CD14-positive monocyte (primary cell): Measurements from ENCODE around the gene AP2S1. TPM values are rescaled to one million over a fixed set of nuclear protein-coding genes. Genes with fewer than 3 reads are reported as not detected.

Source experiments
- DNase-seq, 3 donors: peaks; one replicate each; pipeline ENCODE4 v3.0.0-alpha.2; 2011 to 2022
- H2AFZ ChIP-seq: 2 replicates; pipeline ENCODE4 v1.6.0; 2012; ENCODE audit warnings: mild to moderate bottlenecking, low read depth, low read length, inconsistent platforms; ENCODE audit not compliant: insufficient read depth, poor library complexity, severe bottlenecking
- H3K27ac ChIP-seq, 2 donors: 1 replicate in 1 of 2; 2 replicates in 1 of 2; pipeline ENCODE4 v1.5.1; 2012 to 2013; ENCODE audit warnings: low read length in 2 of 2, control low read depth in 1 of 2, inconsistent platforms in 1 of 2, low read depth in 1 of 2, mild to moderate bottlenecking in 1 of 2
- H3K27me3 ChIP-seq, 2 donors: one replicate each; pipeline versions ENCODE4 v1.6.0 to v1.6.1; 2011 to 2013; ENCODE audit warnings: low read length in 2 of 2; ENCODE audit not compliant: control insufficient read depth in 2 of 2, insufficient read depth in 2 of 2
- H3K36me3 ChIP-seq, 2 donors: replicated peaks in 1 of 2; 1 replicate in 1 of 2; 2 replicates in 1 of 2; pipeline versions ENCODE4 v1.5.1 to v1.6.1; 2012 to 2013; ENCODE audit warnings: low read length in 2 of 2, control low read depth in 1 of 2, inconsistent platforms in 1 of 2, mild to moderate bottlenecking in 1 of 2; ENCODE audit not compliant: insufficient read depth in 2 of 2, control insufficient read depth in 1 of 2
- H3K4me1 ChIP-seq, 2 donors: 1 replicate in 1 of 2; 2 replicates in 1 of 2; pipeline versions ENCODE4 v1.5.1 to v1.6.1; 2012 to 2013; ENCODE audit warnings: low read length in 2 of 2, control low read depth in 1 of 2, inconsistent platforms in 1 of 2, mild to moderate bottlenecking in 1 of 2, moderate library complexity in 1 of 2; ENCODE audit not compliant: insufficient read depth in 2 of 2, control insufficient read depth in 1 of 2
- H3K4me2 ChIP-seq: replicated peaks from 2 replicates; pipeline ENCODE3; 2012; ENCODE audit warnings: low read length, moderate library complexity, mild to moderate bottlenecking; ENCODE audit not compliant: poor library complexity, severe bottlenecking; ENCODE audit errors: extremely low read depth
- H3K4me3 ChIP-seq, 3 experiments: fragments of 200-600 bp in 1 of 3; sonication (generic) in 1 of 3; replicated peaks in 1 of 3; 1 replicate in 2 of 3; 2 replicates in 1 of 3; pipeline ENCODE4 v1.5.1; 2011 to 2013; ENCODE audit warnings: low read length in 3 of 3, mild to moderate bottlenecking in 3 of 3, control low read depth in 2 of 3, low read depth in 2 of 3, inconsistent platforms in 1 of 3, moderate library complexity in 1 of 3
- H3K79me2 ChIP-seq: 2 replicates; pipeline ENCODE4 v1.6.0; 2012; ENCODE audit warnings: mild to moderate bottlenecking, control low read depth, inconsistent platforms, low read length, moderate library complexity; ENCODE audit not compliant: insufficient read depth
- H3K9ac ChIP-seq: 2 replicates; pipeline ENCODE4 v1.6.0; 2017; ENCODE audit warnings: low read length, mild to moderate bottlenecking; ENCODE audit not compliant: insufficient read depth, poor library complexity, severe bottlenecking
- H3K9me3 ChIP-seq, 2 donors: replicated peaks in 1 of 2; 1 replicate in 1 of 2; 2 replicates in 1 of 2; pipeline versions ENCODE4 v1.5.1 to v1.6.1; 2012 to 2013; ENCODE audit warnings: low read length in 2 of 2, control low read depth in 1 of 2; ENCODE audit not compliant: control insufficient read depth in 1 of 2, insufficient read depth in 1 of 2
- H4K20me1 ChIP-seq: 2 replicates; pipeline ENCODE4 v1.6.0; 2012; ENCODE audit warnings: mild to moderate bottlenecking, low read length, control low read depth, moderate library complexity; ENCODE audit not compliant: insufficient read depth
- H3K27ac Mint-ChIP-seq, 7 donors: one replicate each; pipeline ENCODE4 v1.8.0; 2020; ENCODE audit warnings: mild to moderate bottlenecking in 7 of 7, mixed read lengths in 7 of 7, moderate library complexity in 6 of 7, inconsistent platforms in 2 of 7
- H3K27me3 Mint-ChIP-seq, 3 donors: one replicate each; pipeline ENCODE4 v1.8.0; 2021 to 2022; ENCODE audit warnings: low read depth in 3 of 3, mild to moderate bottlenecking in 3 of 3, mixed read lengths in 3 of 3, moderate library complexity in 3 of 3, inconsistent platforms in 1 of 3
- H3K36me3 Mint-ChIP-seq, 2 donors: one replicate each; pipeline ENCODE4 v1.8.0; 2020; ENCODE audit warnings: mixed read lengths in 2 of 2, inconsistent platforms in 1 of 2, mild to moderate bottlenecking in 1 of 2
- H3K4me1 Mint-ChIP-seq: one replicate; pipeline ENCODE4 v1.8.0; 2020; ENCODE audit warnings: mild to moderate bottlenecking, mixed read lengths
- H3K4me3 Mint-ChIP-seq, 2 donors: one replicate each; pipeline ENCODE4 v1.8.0; 2020; ENCODE audit warnings: mild to moderate bottlenecking in 2 of 2, mixed read lengths in 2 of 2, moderate library complexity in 1 of 2
- H3K9me3 Mint-ChIP-seq, 7 donors: one replicate each; pipeline ENCODE4 v1.8.0; 2020 to 2022; ENCODE audit warnings: mixed read lengths in 7 of 7, mild to moderate bottlenecking in 6 of 7, moderate library complexity in 6 of 7, inconsistent platforms in 2 of 7
- CTCF ChIP-seq: fragments of 200-600 bp; IDR thresholded peaks from one replicate; pipeline ENCODE4 v1.8.0; 2022; ENCODE audit warnings: antibody characterized with exemption, mild to moderate bottlenecking
- WGBS: methylation state at CpG from one replicate; pipeline ENCODE4 v1.1.5; 2013; ENCODE audit warnings: missing lambda C conversion rate; ENCODE audit not compliant: insufficient coverage; 5-methylcytosine and 5-hydroxymethylcytosine counted together
- intact Hi-C, 2 donors: fragments of 100-400 bp; cut with micrococcal nuclease; formaldehyde crosslinking; loops; one replicate each; pipeline versions ENCODE4 v1.15.0 to v1.15.1; 2023
- polyA plus RNA-seq, 3 donors: library from polyadenylated mRNA; depleted of rRNA in 1 of 3; unstranded in 2 of 3; stranded (reverse) in 1 of 3; fragments of 300-500 nt in 2 of 3; fragments of >200 nt in 1 of 3; fragmentation: Illumina TruSeq in 2 of 3; gene quantifications; 1 replicate in 2 of 3; 2 replicates in 1 of 3; pipeline ENCODE4 v1.2.3, GENCODE V29; 2012 to 2021

Gene AP2S1
- polyA plus RNA-seq, 3 donors = 123 to 194 (median 170) TPM

DNA sequence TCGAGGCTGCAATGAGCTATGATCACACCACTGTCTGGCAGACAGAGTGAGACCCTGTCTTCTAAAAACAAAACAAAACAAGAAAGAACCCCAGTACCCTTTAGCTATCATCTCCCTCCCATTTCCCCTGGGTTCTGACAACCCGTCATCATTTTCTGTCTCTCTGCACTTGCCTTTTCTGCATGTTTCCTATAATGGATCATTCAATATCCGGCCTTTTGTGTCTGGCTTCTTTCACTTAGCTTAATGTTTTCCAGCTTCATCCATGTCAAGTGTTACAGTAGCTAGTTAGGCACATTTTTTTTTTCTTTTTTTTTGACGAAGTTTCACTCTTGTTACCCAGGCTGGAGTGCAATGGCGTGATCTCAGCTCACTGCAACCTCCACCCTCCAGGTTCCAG, 16.5 kb downstream of the AP2S1 start:
- peaks cover 1 to 5% (median 1%) of the 10 kb centered on the region in 3 donors for H3K27me3 Mint-ChIP-seq
- intact Hi-C loops = no loop called here
- WGBS = 100% methylated on average over 1 of the region's 5 CpGs
- no peaks in the 10 kb centered on the region for H4K20me1 ChIP-seq
- no peak overlapping the region for H3K4me3 Mint-ChIP-seq
- H3K4me1 ChIP-seq = peaks cover 0 to 6% of the 10 kb centered on the region in 2 donors
- no peak for DNase-seq
- H3K27ac ChIP-seq = no peak overlapping the region
- H3K9me3 Mint-ChIP-seq = peaks cover 0 to 6% (median 0%) of the 10 kb centered on the region in 7 donors
- no peak overlapping the region for H3K9ac ChIP-seq
- H3K27ac Mint-ChIP-seq = peak overlapping the region in 1 of 7 donors; percentile 44
- no peaks in the 10 kb centered on the region for H3K9me3 ChIP-seq
- H3K27me3 ChIP-seq = no peaks in the 10 kb centered on the region
- no peaks in the 10 kb centered on the region for H3K79me2 ChIP-seq
- H3K4me3 ChIP-seq = no peak overlapping the region
- H3K4me2 ChIP-seq = no peak overlapping the region
- H3K36me3 ChIP-seq = peaks cover 18 to 32% of the 10 kb centered on the region in 2 donors
- peaks cover 20 to 27% of the 10 kb centered on the region in 2 donors for H3K36me3 Mint-ChIP-seq
- H2AFZ ChIP-seq = no peak overlapping the region
- no peak for TF ChIP-seq CTCF
- peaks cover 4% of the 10 kb centered on the region for H3K4me1 Mint-ChIP-seq

DNA sequence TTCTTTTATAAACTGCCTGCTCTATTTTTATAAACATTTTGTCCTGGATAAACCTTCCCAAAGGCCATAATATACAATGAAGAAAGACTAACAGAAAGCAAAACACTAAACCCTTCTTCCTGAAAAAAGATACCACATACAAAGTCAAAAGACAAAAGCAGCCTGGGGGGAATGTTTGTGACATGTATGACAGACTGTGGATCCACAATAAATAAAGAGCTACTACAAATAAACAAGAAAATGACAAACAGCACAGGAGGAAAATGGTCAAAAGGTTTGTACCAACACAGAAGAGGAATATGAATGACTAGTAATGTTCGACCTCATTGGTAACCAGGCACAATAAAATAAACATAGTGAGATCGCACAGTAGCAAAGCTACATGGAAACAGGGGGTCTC, 19.8 kb downstream of the AP2S1 start:
- Histone ChIP-seq H3K4me3 (no peak overlapping the region), H3K27ac (no peak overlapping the region), H2AFZ (no peak overlapping the region), H3K4me2 (no peak overlapping the region), H3K9me3 (no peaks in the 10 kb centered on the region), H3K79me2 (no peaks in the 10 kb centered on the region), H3K9ac (no peak overlapping the region), H3K36me3 (peaks cover 0 to 6% of the 10 kb centered on the region in 2 donors), H4K20me1 (no peaks in the 10 kb centered on the region), H3K27me3 (no peaks in the 10 kb centered on the region), H3K4me1 (peaks cover 2 to 7% of the 10 kb centered on the region in 2 donors)
- no peak for DNase-seq
- Mint-ChIP-seq H3K27me3 (peaks cover 1 to 5% (median 1%) of the 10 kb centered on the region in 3 donors), H3K36me3 (peaks cover 0 to 3% of the 10 kb centered on the region in 2 donors), H3K9me3 (peaks cover 0 to 9% (median 0%) of the 10 kb centered on the region in 7 donors), H3K4me3 (peak overlapping the region in 1 of 2 donors; percentile 37), H3K4me1 (peaks cover 7% of the 10 kb centered on the region), H3K27ac (no peak overlapping the region)
- TF ChIP-seq CTCF = no peak
- intact Hi-C loops = no loop called here
- WGBS = no CpG with 5 or more reads among the region's 2 CpGs
